Upper lobe of left lung (tissue), 4 donors: ENCODE data around the gene POMC.

ENCODE experiments used
- EP300 ChIP-seq, 4 donors: sonication (generic); formaldehyde crosslinking; IDR thresholded peaks; one replicate each; pipeline ENCODE4 v1.5.1; 2017; ENCODE audit warnings: antibody characterized with exemption in 4 of 4, control low read depth in 2 of 4
- TF ChIP-seq, protein P1 (sequence below), 6 experiments: fragments of 450-650 bp in 4 of 6; fragments of 200-600 bp in 2 of 6; sonication (generic) in 2 of 6; IDR thresholded peaks; one replicate each; pipeline ENCODE4 v1.5.1; 2016 to 2019; ENCODE audit warnings: antibody characterized with exemption in 6 of 6

DNA sequence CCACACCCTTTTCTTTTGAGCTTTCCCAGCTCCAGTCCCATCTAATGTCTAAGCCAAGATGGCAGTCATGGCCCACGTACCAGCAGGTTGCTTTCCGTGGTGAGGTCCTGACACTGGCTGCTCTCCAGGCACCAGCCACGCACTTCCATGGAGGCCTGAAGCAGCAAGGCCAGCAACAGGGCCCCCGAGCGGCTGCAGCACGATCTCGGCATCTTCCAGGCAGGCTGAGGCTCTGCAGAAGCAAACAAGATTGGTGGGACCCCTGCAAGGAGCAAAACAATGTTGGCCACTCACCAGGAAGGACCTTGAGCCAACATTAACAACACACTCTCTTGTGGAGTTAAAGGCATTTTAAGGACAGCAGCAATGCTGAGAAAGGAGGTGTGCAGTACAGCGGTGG, 3.8 kb downstream of the POMC start:
- TF ChIP-seq, protein P1, sequence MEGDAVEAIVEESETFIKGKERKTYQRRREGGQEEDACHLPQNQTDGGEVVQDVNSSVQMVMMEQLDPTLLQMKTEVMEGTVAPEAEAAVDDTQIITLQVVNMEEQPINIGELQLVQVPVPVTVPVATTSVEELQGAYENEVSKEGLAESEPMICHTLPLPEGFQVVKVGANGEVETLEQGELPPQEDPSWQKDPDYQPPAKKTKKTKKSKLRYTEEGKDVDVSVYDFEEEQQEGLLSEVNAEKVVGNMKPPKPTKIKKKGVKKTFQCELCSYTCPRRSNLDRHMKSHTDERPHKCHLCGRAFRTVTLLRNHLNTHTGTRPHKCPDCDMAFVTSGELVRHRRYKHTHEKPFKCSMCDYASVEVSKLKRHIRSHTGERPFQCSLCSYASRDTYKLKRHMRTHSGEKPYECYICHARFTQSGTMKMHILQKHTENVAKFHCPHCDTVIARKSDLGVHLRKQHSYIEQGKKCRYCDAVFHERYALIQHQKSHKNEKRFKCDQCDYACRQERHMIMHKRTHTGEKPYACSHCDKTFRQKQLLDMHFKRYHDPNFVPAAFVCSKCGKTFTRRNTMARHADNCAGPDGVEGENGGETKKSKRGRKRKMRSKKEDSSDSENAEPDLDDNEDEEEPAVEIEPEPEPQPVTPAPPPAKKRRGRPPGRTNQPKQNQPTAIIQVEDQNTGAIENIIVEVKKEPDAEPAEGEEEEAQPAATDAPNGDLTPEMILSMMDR (IDR thresholded peaks at IDR 0.05): no peak
- TF ChIP-seq EP300 (IDR thresholded peaks at IDR 0.05): no peak
